ENCODE data around the gene SPAG7. TPM values are rescaled to one million over a fixed set of nuclear protein-coding genes. Genes with fewer than 3 reads are reported as not detected.

Gene SPAG7
- total and polyA plus RNA-seq, 4 donors = 18.6 to 66.3 (median 26.0) TPM

DNA sequence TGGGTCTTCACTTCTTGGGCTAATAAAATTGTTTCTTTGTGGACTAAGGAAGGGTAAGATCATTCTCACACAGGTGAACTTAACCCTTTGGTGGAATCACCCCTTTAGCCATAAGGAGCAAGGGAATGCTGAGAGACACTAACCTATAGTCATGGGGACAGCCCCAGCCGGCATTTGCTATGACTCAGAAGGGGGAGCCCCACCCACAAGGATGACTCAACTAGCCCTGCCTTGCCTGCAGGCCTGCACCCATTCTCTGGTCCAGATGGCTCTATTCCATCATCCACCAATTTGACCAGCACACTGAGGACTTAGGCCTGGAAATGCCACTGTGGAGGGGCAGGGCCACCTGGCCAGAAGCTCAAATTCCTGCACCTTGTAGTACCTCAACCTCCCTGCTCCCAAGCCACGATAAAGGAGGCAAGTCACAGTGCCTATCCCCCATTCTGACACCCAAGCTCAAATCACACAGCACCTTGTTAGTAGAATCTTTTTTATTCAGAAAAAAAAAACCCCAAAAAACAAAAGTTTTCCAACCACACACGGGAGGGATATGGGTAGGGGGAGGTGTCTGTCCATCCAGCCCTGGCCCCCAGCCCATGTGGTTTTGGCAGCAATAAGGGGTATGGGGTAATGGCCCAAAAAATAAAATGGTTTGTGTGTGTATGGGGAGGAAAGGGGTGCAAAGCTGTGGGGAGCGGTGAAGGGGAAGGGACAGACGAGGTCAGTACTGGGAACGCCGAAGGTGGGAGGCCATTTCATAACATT, 22.3 kb downstream of the SPAG7 start:
- Histone ChIP-seq H3K36me3 (ENCODE audit: control insufficient read depth in 4 of 4, insufficient read depth in 3 of 4, low read depth in 1 of 4, low read length in 3 of 4) (peaks cover 6 to 26% (median 12%) of the 10 kb centered on the region in 4 donors), H3K27me3 (ENCODE audit: control insufficient read depth in 4 of 4, insufficient read depth in 4 of 4, low read length in 3 of 4) (no peaks in the 10 kb centered on the region), H3K27ac (ENCODE audit: low read depth in 1 of 2, low read length in 2 of 2) (peak overlapping the region; percentile 65 to 73), H3K4me3 (ENCODE audit: low read depth in 1 of 3, low read length in 3 of 3) (peak overlapping the region in 1 of 3 donors; percentile 91), H3K9me3 (ENCODE audit: control insufficient read depth in 4 of 4, low read length in 3 of 4) (no peaks in the 10 kb centered on the region), H3K4me1 (ENCODE audit: control insufficient read depth in 4 of 4, insufficient read depth in 4 of 4, low read length in 3 of 4) (peaks cover 5 to 57% (median 43%) of the 10 kb centered on the region in 4 donors), H3K9ac (ENCODE audit: low read depth in 1 of 2, low read length in 2 of 2) (no peak overlapping the region)
- TF ChIP-seq JUND (IDR thresholded peaks at IDR 0.05) (peak; percentile 86 to 99), FOXA1 (IDR thresholded peaks at IDR 0.05) (no peak), SP1 (IDR thresholded peaks at IDR 0.05) (no peak), HNF4G (IDR thresholded peaks at IDR 0.05) (no peak), RAD21 (IDR thresholded peaks at IDR 0.05) (peak in 1 of 2 donors; percentile 19), EGR1 (IDR thresholded peaks at IDR 0.05; ENCODE audit: low read depth in 2 of 2) (no peak), MAX (IDR thresholded peaks at IDR 0.05) (peak; percentile 54), HNF4A (conservative IDR thresholded peaks at IDR 0.05) (peak; percentile 15 to 91), ZBTB33 (IDR thresholded peaks at IDR 0.05) (peak; percentile 83), RXRA (IDR thresholded peaks at IDR 0.05) (peak in 1 of 2 donors; percentile 68), NR2F2 (IDR thresholded peaks at IDR 0.05) (no peak), TAF1 (conservative IDR thresholded peaks at IDR 0.05) (no peak), GABPA (IDR thresholded peaks at IDR 0.05 in 1 of 2, conservative IDR thresholded peaks at IDR 0.05 in 1 of 2) (peak in 1 of 2 donors; percentile 31), YY1 (IDR thresholded peaks at IDR 0.05) (peak; percentile 38), FOXA2 (IDR thresholded peaks at IDR 0.05) (no peak)
- TF ChIP-seq, protein P1, sequence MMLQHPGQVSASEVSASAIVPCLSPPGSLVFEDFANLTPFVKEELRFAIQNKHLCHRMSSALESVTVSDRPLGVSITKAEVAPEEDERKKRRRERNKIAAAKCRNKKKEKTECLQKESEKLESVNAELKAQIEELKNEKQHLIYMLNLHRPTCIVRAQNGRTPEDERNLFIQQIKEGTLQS (IDR thresholded peaks at IDR 0.05) = peak; percentile 54
- TF ChIP-seq, protein P2, sequence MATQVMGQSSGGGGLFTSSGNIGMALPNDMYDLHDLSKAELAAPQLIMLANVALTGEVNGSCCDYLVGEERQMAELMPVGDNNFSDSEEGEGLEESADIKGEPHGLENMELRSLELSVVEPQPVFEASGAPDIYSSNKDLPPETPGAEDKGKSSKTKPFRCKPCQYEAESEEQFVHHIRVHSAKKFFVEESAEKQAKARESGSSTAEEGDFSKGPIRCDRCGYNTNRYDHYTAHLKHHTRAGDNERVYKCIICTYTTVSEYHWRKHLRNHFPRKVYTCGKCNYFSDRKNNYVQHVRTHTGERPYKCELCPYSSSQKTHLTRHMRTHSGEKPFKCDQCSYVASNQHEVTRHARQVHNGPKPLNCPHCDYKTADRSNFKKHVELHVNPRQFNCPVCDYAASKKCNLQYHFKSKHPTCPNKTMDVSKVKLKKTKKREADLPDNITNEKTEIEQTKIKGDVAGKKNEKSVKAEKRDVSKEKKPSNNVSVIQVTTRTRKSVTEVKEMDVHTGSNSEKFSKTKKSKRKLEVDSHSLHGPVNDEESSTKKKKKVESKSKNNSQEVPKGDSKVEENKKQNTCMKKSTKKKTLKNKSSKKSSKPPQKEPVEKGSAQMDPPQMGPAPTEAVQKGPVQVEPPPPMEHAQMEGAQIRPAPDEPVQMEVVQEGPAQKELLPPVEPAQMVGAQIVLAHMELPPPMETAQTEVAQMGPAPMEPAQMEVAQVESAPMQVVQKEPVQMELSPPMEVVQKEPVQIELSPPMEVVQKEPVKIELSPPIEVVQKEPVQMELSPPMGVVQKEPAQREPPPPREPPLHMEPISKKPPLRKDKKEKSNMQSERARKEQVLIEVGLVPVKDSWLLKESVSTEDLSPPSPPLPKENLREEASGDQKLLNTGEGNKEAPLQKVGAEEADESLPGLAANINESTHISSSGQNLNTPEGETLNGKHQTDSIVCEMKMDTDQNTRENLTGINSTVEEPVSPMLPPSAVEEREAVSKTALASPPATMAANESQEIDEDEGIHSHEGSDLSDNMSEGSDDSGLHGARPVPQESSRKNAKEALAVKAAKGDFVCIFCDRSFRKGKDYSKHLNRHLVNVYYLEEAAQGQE (IDR thresholded peaks at IDR 0.05) = no peak
- TF ChIP-seq, protein P3, sequence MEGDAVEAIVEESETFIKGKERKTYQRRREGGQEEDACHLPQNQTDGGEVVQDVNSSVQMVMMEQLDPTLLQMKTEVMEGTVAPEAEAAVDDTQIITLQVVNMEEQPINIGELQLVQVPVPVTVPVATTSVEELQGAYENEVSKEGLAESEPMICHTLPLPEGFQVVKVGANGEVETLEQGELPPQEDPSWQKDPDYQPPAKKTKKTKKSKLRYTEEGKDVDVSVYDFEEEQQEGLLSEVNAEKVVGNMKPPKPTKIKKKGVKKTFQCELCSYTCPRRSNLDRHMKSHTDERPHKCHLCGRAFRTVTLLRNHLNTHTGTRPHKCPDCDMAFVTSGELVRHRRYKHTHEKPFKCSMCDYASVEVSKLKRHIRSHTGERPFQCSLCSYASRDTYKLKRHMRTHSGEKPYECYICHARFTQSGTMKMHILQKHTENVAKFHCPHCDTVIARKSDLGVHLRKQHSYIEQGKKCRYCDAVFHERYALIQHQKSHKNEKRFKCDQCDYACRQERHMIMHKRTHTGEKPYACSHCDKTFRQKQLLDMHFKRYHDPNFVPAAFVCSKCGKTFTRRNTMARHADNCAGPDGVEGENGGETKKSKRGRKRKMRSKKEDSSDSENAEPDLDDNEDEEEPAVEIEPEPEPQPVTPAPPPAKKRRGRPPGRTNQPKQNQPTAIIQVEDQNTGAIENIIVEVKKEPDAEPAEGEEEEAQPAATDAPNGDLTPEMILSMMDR (IDR thresholded peaks at IDR 0.05; ENCODE audit: low read depth, low read length, missing input control) = peak; percentile 3
- WGBS = 36% methylated on average over 7 of the region's 7 CpGs
- peak; percentile 61 for DNase-seq (ENCODE audit: low spot score)
